ENCODE results near the gene PPFIBP1.

DNA sequence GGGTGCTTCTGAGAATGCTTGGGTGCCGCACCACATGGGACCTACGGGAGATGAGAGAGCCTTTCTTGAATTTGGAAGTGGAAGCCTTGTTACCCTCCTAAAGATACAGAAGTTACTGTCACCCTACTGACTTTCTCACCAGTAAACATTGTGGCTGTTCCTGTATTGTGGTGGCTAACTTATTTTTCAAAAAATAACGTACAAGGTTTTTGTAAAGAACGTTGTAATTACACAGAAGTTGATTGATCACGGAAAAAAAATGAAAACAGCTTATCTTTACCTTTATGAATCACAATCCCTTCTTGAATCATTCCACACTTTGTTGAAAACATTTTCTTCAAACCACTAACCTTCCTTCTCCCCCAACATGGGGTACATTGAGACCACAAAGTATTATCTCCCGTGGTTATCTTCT, 22.0 kb upstream of the PPFIBP1 start:
- TF ChIP-seq, protein P1, sequence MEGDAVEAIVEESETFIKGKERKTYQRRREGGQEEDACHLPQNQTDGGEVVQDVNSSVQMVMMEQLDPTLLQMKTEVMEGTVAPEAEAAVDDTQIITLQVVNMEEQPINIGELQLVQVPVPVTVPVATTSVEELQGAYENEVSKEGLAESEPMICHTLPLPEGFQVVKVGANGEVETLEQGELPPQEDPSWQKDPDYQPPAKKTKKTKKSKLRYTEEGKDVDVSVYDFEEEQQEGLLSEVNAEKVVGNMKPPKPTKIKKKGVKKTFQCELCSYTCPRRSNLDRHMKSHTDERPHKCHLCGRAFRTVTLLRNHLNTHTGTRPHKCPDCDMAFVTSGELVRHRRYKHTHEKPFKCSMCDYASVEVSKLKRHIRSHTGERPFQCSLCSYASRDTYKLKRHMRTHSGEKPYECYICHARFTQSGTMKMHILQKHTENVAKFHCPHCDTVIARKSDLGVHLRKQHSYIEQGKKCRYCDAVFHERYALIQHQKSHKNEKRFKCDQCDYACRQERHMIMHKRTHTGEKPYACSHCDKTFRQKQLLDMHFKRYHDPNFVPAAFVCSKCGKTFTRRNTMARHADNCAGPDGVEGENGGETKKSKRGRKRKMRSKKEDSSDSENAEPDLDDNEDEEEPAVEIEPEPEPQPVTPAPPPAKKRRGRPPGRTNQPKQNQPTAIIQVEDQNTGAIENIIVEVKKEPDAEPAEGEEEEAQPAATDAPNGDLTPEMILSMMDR (IDR thresholded peaks at IDR 0.05), result no peak
- TF ChIP-seq POLR2A (IDR thresholded peaks at IDR 0.05), result no peak

Measured in lower leg skin (tissue), 3 donors.